Peyer's patch (tissue), 4 donors: ENCODE results near the gene ADGRL3.

Experiments used
- CTCF ChIP-seq, 6 experiments: fragments of 450-650 bp in 4 of 6; fragments of 200-600 bp in 2 of 6; sonication (generic) in 1 of 6; IDR thresholded peaks; one replicate each; pipeline ENCODE4 v1.5.1; 2017 to 2019; ENCODE audit warnings: antibody characterized with exemption in 6 of 6, mild to moderate bottlenecking in 3 of 6, moderate library complexity in 1 of 6
- POLR2A ChIP-seq, 2 donors: fragments of 450-650 bp; IDR thresholded peaks; one replicate each; pipeline ENCODE4 v1.5.1; 2017; ENCODE audit warnings: antibody characterized with exemption in 2 of 2, mild to moderate bottlenecking in 2 of 2, moderate library complexity in 2 of 2

DNA sequence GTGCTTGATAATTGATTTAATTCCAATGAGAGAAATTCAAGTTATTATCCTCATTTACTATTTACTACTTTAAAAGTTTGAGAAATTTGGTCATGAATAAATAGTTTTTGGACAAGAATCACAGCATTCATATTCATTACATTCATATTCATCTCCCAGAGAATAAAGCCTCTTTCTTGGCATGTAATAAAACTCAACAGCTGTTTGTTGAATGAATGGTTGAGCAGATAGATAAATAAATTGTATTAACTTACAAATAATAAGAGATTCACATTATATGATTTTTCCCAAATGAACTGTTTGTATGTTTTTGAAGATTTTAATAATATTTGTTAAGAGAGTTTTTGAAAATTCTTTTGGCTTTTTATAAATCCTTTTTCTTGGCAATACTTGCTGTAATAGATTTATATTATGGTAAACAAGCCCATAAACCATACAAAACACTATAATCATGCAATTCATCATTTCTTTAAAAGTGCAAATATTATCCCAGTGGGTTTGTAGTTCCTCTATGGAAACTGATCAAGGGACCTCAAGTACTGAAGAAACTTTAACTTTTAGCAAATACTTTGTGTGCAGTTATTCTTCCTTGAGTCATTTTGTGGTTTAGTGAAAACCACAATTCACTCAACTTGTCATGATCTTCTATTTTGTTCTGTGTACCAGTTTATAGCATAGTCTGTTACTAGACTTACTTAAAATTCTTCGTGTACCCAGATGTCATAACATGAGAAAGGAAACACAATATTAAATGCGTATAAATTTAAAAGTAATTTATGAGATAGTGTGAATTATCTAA lies 371.8 kb downstream of the ADGRL3 start:
- TF ChIP-seq POLR2A (IDR thresholded peaks at IDR 0.05) (no peak), CTCF (IDR thresholded peaks at IDR 0.05) (no peak)
